OCI-LY3 (cell line): ENCODE results near the gene ZNF497.

Source experiments
- H2AFZ ChIP-seq: fragments of 200-600, 300-600 bp; shearing (Covaris generic); 2 replicates; pipeline ENCODE4 v1.6.0; 2014; ENCODE audit warnings: antibody characterized with exemption, low read depth, low read length
- H3K27ac ChIP-seq: fragments of 200-600, 300-600 bp; sonication (generic); 2 replicates; pipeline ENCODE4 v1.5.1; 2014; ENCODE audit warnings: mild to moderate bottlenecking, low read length, moderate library complexity, mixed read lengths
- H3K27me3 ChIP-seq: fragments of 200-600, 300-600 bp; sonication (generic); 2 replicates; pipeline ENCODE4 v1.6.1; 2014; ENCODE audit warnings: low read depth, low read length, mixed read lengths
- H3K36me3 ChIP-seq: fragments of 200-600, 300-600 bp; sonication (generic); replicated peaks from 2 replicates; pipeline ENCODE3; 2014; ENCODE audit warnings: low read depth, low read length, mixed read lengths
- H3K4me1 ChIP-seq: fragments of 300-600, 200-600 bp; sonication (generic); 2 replicates; pipeline ENCODE4 v1.6.1; 2014; ENCODE audit warnings: low read length, mixed read lengths
- H3K4me2 ChIP-seq: fragments of 200-600, 300-600 bp; sonication (generic); 2 replicates; pipeline ENCODE4 v1.6.1; 2014; ENCODE audit warnings: low read length, mixed read lengths
- H3K4me3 ChIP-seq: fragments of 300-600, 200-600 bp; sonication (generic); 2 replicates; pipeline ENCODE4 v1.5.1; 2014; ENCODE audit warnings: antibody characterized with exemption, mild to moderate bottlenecking, low read length, moderate library complexity
- H3K79me2 ChIP-seq: fragments of 300-600, 200-600 bp; shearing (Covaris generic); 2 replicates; pipeline ENCODE4 v1.6.1; 2014; ENCODE audit warnings: mild to moderate bottlenecking, low read length, mixed read lengths
- H3K9ac ChIP-seq: fragments of 300-600, 200-600 bp; shearing (Covaris generic); 2 replicates; pipeline ENCODE4 v1.6.0; 2014; ENCODE audit warnings: mild to moderate bottlenecking, low read length, moderate library complexity
- H3K9me3 ChIP-seq: fragments of 200-600, 300-600 bp; shearing (Covaris generic); 2 replicates; pipeline ENCODE4 v1.6.1; 2014; ENCODE audit warnings: low read length, mixed read lengths; ENCODE audit not compliant: insufficient read depth
- H4K20me1 ChIP-seq: fragments of 200-600, 300-600 bp; sonication (generic); 2 replicates; pipeline ENCODE4 v1.6.1; 2016; ENCODE audit warnings: low read length, mixed read lengths; ENCODE audit not compliant: insufficient read depth
- EZH2phosphoT487 ChIP-seq: fragments of 200-600 bp; shearing (Covaris generic); IDR thresholded peaks from 2 replicates; pipeline ENCODE4 v1.6.1; 2018; ENCODE audit warnings: antibody characterized with exemption, mixed run types, low read depth
- TF ChIP-seq, protein P1 (sequence below): fragments of 200-600, 300-600 bp; sonication (generic); IDR thresholded peaks from 2 replicates; pipeline ENCODE4 v1.5.1; 2014; ENCODE audit warnings: antibody characterized with exemption, low read length, low read depth

ZNF497 gene

DNA sequence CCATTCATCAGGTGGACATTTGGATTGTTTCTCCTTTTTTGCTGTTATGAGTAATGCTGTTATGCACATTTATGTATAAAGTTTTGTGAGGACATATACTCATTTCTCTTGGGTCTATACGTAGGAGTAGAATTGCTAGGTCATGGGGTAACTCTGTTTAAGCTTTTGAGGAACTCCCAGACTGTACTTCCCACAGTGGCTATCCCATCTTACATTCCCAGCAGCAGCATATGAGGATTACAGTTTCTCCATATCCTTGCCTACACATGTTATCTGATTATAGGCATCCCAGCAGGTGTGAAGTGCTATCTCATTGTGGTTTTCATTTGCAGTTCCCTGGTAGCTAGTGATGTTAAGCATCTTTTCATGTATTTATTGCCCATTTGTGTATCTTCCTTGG lies 29.9 kb downstream of the ZNF497 start:
- H2AFZ ChIP-seq, result no peak overlapping the region
- no peak overlapping the region for H3K4me2 ChIP-seq
- peaks cover 3% of the 10 kb centered on the region; the same call in 1 of the 2 replicates for H3K4me1 ChIP-seq
- H3K27me3 ChIP-seq, result no peaks in the 10 kb centered on the region
- H3K27ac ChIP-seq, result no peak overlapping the region
- H3K79me2 ChIP-seq, result peaks cover 12% of the 10 kb centered on the region
- peaks cover 3% of the 10 kb centered on the region for H3K36me3 ChIP-seq
- H3K4me3 ChIP-seq, result no peak overlapping the region
- no peaks in the 10 kb centered on the region for H3K9me3 ChIP-seq
- H3K9ac ChIP-seq, result no peak overlapping the region
- H4K20me1 ChIP-seq, result no peaks in the 10 kb centered on the region
- TF ChIP-seq, protein P1, sequence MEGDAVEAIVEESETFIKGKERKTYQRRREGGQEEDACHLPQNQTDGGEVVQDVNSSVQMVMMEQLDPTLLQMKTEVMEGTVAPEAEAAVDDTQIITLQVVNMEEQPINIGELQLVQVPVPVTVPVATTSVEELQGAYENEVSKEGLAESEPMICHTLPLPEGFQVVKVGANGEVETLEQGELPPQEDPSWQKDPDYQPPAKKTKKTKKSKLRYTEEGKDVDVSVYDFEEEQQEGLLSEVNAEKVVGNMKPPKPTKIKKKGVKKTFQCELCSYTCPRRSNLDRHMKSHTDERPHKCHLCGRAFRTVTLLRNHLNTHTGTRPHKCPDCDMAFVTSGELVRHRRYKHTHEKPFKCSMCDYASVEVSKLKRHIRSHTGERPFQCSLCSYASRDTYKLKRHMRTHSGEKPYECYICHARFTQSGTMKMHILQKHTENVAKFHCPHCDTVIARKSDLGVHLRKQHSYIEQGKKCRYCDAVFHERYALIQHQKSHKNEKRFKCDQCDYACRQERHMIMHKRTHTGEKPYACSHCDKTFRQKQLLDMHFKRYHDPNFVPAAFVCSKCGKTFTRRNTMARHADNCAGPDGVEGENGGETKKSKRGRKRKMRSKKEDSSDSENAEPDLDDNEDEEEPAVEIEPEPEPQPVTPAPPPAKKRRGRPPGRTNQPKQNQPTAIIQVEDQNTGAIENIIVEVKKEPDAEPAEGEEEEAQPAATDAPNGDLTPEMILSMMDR, result no peak
- TF ChIP-seq EZH2phosphoT487, result no peak

DNA sequence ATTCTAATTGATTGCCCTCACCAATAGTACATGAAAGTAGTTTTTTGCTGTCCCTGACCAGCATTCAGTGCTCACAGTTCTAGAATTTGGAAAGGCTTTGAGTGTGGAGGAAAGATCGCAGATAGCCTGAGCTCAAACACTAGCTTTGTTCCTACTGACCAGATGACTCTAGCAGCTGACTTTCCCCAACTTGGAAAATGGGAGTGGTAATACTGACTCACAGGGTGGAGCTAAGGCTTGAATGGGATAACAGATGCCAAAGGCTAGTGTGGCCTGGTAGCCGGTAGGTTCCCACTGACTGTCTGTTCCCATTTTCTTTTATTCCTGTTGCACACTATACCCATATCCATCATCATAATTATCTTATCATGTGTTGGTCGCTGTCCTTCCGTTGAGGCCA lies 32.1 kb downstream of the ZNF497 start:
- TF ChIP-seq, protein P1, result no peak
- H3K27ac ChIP-seq, result no peak overlapping the region
- H2AFZ ChIP-seq, result no peak overlapping the region
- H4K20me1 ChIP-seq, result no peaks in the 10 kb centered on the region
- H3K4me1 ChIP-seq, result peaks cover 13% of the 10 kb centered on the region
- no peak overlapping the region for H3K9ac ChIP-seq
- no peak overlapping the region for H3K4me3 ChIP-seq
- no peaks in the 10 kb centered on the region for H3K36me3 ChIP-seq
- no peaks in the 10 kb centered on the region for H3K27me3 ChIP-seq
- H3K9me3 ChIP-seq, result no peaks in the 10 kb centered on the region
- peaks cover 29% of the 10 kb centered on the region for H3K79me2 ChIP-seq
- no peak overlapping the region for H3K4me2 ChIP-seq

DNA sequence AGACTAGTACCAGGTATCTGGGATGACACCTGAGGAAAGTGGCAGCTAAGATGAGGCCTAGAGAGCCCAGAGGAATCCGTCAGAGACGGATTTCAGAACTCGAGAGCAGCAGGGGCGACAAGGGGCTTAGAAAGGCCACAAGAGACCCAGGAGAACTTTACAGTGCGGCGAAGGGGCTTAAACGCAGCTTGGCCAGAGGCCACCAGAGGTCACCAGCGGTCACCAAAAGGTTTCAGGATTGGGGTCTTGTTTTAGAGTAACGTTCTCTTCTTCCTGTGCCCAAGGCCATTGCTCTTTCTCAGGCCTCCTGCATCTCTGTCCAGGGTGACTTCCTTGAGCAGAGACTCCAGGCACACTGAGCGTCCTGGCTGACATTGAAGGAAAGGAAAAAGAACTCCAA lies 33.6 kb downstream of the ZNF497 start:
- no peak for TF ChIP-seq EZH2phosphoT487
- TF ChIP-seq, protein P1, result peak; percentile 61
- peaks cover 38% of the 10 kb centered on the region for H3K79me2 ChIP-seq
- H3K4me2 ChIP-seq, result no peak overlapping the region

DNA sequence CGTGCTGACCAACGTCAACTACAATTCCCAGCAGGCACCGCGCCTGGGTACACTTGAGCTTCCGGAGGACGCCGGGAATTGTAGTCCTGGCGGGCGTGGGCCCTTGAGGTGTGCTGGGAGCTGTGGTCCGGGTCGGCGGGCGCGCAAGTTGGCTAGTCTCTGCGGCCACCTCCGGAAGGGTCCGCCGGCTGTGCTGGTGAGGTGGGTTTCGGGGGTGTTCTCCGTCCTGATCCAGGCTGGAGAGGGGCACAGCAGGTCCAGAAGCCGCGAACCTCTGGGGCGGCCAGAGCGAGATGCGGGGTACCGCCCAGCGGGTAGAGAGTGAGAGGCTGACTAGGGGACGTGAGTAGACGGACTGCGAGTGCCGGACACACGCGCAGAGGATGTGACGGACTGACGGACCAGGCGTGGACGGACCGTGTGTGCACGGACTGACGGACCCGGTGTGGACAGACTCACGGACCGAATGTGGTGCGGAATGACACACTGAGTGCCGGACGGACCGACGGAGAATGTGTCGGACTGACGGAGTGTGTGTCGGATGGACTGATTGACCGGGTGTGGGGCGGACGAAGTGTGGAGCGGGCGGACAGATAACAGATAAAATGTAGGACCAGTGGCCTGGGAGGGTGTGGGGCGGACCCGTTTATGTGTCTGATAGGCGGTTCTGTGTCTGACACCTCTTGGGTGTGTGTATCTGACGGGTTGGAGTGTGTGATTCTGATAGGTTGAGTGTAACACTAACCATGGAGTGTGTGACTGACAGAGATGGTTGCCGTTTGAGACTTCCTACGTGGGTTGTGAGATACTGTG lies 35.4 kb downstream of the ZNF497 start, which contains the start of gene ZSCAN22:
ZSCAN22 (plus strand) TSS at position 81 of the 813 bp plus-strand sequence. CDS start 7,809 bp downstream, outside the sequence.
- Histone ChIP-seq H3K79me2 (peaks cover 38% of the 10 kb centered on the region), H3K27ac (peak within 1 kb of the TSS; percentile 41), H3K36me3 (no peaks in the 10 kb centered on the region), H3K27me3 (no peaks in the 10 kb centered on the region), H3K4me3 (peak within 1 kb of the TSS; percentile 95), H4K20me1 (no peaks in the 10 kb centered on the region), H3K4me1 (peaks cover 14% of the 10 kb centered on the region), H3K9me3 (no peaks in the 10 kb centered on the region), H3K4me2 (peak within 1 kb of the TSS; percentile 94), H2AFZ (peak within 1 kb of the TSS; percentile 81), H3K9ac (peak within 1 kb of the TSS; percentile 77)
- TF ChIP-seq, protein P1, result no peak
- TF ChIP-seq EZH2phosphoT487, result no peak

More for the DNA sequence above, 33.6 kb downstream of the ZNF497 start:
- Histone ChIP-seq H3K4me3 (no peak overlapping the region), H3K9ac (no peak overlapping the region), H3K4me1 (peaks cover 14% of the 10 kb centered on the region), H3K27me3 (no peaks in the 10 kb centered on the region), H2AFZ (no peak overlapping the region), H3K36me3 (no peaks in the 10 kb centered on the region), H3K27ac (no peak overlapping the region), H3K9me3 (no peaks in the 10 kb centered on the region), H4K20me1 (no peaks in the 10 kb centered on the region)
